NCI-H526 treated with DMSO at 0.1 percent for 48 hours (cell line): ENCODE results near the gene UGT1A10.

Experiments used
- DNase-seq: peaks from one replicate; lab custom pipeline; 2025; lab: John Stamatoyannopoulos, UW

The UGT1A10 gene

GRCh38 chr2:233803994-233804393 is 167.7 kb downstream of the UGT1A10 start:
- no peak for DNase-seq

GRCh38 chr2:233807215-233807865 is 171.1 kb downstream of the UGT1A10 start:
- DNase-seq, result no peak

- no peak for DNase-seq
These were observed 172.0 kb downstream of the UGT1A10 start for GRCh38 chr2:233807966-233808935.

GRCh38 chr2:233810385-233810784 is 174.1 kb downstream of the UGT1A10 start:
- DNase-seq, result no peak

- no peak for DNase-seq
These were observed 174.8 kb downstream of the UGT1A10 start for GRCh38 chr2:233811087-233811486.

- no peak for DNase-seq
These were observed 175.5 kb downstream of the UGT1A10 start for GRCh38 chr2:233811732-233812131.

- DNase-seq, result no peak
These were observed 177.2 kb downstream of the UGT1A10 start for GRCh38 chr2:233813236-233814055.

GRCh38 chr2:233814056-233814835 is 178.0 kb downstream of the UGT1A10 start:
- no peak for DNase-seq

- DNase-seq, result no peak
These were observed 179.6 kb downstream of the UGT1A10 start for GRCh38 chr2:233815861-233816260.

GRCh38 chr2:233816334-233816733 is 180.1 kb downstream of the UGT1A10 start:
- no peak for DNase-seq

GRCh38 chr2:233816771-233817170 is 180.5 kb downstream of the UGT1A10 start:
- DNase-seq, result no peak

GRCh38 chr2:233817361-233817911 is 181.2 kb downstream of the UGT1A10 start:
- no peak for DNase-seq

- DNase-seq, result no peak
These were observed 181.9 kb downstream of the UGT1A10 start for GRCh38 chr2:233817995-233818638.

- no peak for DNase-seq
These were observed 182.7 kb downstream of the UGT1A10 start for GRCh38 chr2:233818639-233819621.

- no peak for DNase-seq
These were observed 183.9 kb downstream of the UGT1A10 start for GRCh38 chr2:233819884-233820773.

GRCh38 chr2:233820774-233821105 is 184.5 kb downstream of the UGT1A10 start:
- no peak for DNase-seq

GRCh38 chr2:233821196-233821595 is 184.9 kb downstream of the UGT1A10 start:
- DNase-seq, result no peak

GRCh38 chr2:233821709-233822100 is 185.5 kb downstream of the UGT1A10 start:
- no peak for DNase-seq
